Measurements from ENCODE around the gene CCDC80.

DNA sequence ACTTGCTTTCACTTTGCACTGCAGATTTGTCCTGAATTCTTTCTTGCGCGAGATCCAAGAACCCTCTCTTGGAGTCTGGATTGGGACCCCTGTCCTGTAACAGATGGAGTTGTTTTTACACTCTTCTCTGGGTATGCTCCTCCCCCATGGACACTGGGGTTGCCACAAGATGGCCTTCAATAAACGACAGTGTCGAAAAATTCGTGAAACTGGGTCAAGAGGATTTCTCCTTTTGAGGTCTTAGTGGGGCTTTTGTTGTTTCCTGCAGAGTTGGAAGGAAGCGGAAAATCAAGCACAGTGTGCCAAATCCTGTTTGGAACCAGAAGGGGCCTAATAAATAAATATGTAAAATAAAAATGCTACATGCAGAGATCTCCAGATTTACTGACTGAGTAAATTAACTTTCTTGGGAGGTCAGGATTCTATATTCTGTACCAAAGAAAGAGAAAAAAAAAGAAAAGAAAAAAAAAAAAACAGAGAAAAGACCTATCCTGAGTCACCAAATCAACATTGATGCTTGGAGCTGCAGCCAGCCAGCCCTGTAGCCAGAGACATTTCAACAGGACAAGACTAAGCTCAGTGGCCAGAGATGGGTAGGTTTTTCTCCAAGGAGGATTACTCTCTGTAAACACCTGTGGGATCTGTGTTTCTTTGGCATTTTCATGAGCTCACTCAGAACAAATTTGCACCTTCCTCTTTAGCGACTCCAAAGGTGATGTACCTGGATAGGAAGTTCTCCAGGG, 24.8 kb downstream of the CCDC80 start:
- TF ChIP-seq, protein P1, sequence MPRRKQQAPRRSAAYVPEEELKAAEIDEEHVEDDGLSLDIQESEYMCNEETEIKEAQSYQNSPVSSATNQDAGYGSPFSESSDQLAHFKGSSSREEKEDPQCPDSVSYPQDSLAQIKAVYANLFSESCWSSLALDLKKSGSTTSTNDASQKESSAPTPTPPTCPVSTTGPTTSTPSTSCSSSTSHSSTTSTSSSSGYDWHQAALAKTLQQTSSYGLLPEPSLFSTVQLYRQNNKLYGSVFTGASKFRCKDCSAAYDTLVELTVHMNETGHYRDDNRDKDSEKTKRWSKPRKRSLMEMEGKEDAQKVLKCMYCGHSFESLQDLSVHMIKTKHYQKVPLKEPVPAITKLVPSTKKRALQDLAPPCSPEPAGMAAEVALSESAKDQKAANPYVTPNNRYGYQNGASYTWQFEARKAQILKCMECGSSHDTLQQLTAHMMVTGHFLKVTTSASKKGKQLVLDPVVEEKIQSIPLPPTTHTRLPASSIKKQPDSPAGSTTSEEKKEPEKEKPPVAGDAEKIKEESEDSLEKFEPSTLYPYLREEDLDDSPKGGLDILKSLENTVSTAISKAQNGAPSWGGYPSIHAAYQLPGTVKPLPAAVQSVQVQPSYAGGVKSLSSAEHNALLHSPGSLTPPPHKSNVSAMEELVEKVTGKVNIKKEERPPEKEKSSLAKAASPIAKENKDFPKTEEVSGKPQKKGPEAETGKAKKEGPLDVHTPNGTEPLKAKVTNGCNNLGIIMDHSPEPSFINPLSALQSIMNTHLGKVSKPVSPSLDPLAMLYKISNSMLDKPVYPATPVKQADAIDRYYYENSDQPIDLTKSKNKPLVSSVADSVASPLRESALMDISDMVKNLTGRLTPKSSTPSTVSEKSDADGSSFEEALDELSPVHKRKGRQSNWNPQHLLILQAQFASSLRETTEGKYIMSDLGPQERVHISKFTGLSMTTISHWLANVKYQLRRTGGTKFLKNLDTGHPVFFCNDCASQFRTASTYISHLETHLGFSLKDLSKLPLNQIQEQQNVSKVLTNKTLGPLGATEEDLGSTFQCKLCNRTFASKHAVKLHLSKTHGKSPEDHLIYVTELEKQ (tag by site-specific recombination; IDR thresholded peaks at IDR 0.05; ENCODE audit: borderline replicate concordance): no peak
- TF ChIP-seq, protein P2, sequence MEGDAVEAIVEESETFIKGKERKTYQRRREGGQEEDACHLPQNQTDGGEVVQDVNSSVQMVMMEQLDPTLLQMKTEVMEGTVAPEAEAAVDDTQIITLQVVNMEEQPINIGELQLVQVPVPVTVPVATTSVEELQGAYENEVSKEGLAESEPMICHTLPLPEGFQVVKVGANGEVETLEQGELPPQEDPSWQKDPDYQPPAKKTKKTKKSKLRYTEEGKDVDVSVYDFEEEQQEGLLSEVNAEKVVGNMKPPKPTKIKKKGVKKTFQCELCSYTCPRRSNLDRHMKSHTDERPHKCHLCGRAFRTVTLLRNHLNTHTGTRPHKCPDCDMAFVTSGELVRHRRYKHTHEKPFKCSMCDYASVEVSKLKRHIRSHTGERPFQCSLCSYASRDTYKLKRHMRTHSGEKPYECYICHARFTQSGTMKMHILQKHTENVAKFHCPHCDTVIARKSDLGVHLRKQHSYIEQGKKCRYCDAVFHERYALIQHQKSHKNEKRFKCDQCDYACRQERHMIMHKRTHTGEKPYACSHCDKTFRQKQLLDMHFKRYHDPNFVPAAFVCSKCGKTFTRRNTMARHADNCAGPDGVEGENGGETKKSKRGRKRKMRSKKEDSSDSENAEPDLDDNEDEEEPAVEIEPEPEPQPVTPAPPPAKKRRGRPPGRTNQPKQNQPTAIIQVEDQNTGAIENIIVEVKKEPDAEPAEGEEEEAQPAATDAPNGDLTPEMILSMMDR (tag by site-specific recombination; IDR thresholded peaks at IDR 0.05): no peak
